Posterior vena cava (tissue), 2 donors: ENCODE results near the gene CLCN1. TPM values are rescaled to one million over a fixed set of nuclear protein-coding genes. Genes with fewer than 3 reads are reported as not detected.
A peak's percentile ranks its signal among the peaks of the same experiment; 100 is the strongest.

Experiments used
- DNase-seq: peaks from one replicate; pipeline ENCODE4 v3.0.0-alpha.2; 2020; ENCODE audit warnings: low spot score
- intact Hi-C, 2 donors: fragments of 100-400 bp; cut with DNase I; formaldehyde crosslinking; loops; one replicate each; pipeline versions ENCODE4 v1.14.1 to v1.14.2; 2022 to 2023
- total RNA-seq, 2 donors: library from RNA; stranded (reverse); fragmentation: NEBNext Ultra II Directional; extraction: Animal tissue kit (Norgen Biotek cat#: 25700); gene quantifications; one replicate each; pipeline ENCODE4 v1.2.1, GENCODE V29; 2021
- donor health status: DM: yes; HTN: yes; CAD: no.
- donor health status: DM: yes; HTN: yes; CAD: no.

The CLCN1 gene
- total RNA-seq, 2 donors from 2014 or later, result 0.05 TPM; not detected in 1

DNA sequence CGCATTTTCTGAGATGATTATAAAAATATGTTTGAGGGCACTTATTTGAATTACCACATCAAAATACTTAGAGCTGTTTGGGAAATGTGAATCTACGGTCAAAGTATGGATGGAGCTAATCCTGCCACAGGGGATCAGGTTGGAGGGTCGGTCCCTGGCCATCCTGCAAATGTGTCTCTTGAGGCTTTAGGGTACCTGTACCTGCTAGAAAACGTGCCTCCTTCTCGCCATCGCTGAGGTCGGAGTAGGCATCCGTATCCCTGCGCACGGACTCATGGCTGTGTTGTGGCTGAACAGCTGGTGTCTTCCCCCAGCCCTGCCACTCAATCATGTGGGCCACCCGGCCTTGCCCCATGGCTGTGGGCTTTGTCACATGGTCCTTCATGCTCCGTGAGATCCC, 42.7 kb downstream of the CLCN1 start:
- intact Hi-C loops, result no loop called here

DNA sequence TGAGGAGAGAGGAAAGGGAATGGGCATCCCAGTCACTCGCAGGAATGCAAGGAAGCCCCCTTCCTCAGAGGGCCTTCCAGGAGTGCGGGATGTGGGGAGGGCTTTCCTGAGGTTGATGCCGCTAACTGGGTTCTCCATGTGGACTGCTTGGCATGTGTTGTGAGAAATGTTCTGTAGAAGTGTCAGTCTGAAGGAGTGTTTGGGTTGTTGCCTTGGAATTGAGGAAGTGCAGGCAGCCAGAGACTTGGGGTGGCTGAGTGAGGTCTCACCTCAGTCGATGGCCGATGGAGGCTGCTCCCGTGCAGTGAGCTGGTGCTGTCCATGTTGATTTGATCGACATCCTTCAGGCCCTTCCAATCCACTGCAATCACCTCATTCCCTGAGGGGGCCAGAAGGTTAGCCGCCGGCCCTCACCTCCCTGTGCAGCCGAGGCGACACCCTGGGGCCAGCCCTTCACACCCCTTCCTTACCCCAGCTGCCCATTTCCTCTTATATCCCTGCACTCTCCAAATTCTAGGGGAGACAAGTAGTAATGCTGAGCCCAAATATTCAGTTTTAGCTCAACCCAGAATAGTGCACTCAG, 44.0 kb downstream of the CLCN1 start:
- intact Hi-C loops, result no loop called here
- no peak for DNase-seq

More for the DNA sequence above, 42.7 kb downstream of the CLCN1 start:
- DNase-seq, result no peak

DNA sequence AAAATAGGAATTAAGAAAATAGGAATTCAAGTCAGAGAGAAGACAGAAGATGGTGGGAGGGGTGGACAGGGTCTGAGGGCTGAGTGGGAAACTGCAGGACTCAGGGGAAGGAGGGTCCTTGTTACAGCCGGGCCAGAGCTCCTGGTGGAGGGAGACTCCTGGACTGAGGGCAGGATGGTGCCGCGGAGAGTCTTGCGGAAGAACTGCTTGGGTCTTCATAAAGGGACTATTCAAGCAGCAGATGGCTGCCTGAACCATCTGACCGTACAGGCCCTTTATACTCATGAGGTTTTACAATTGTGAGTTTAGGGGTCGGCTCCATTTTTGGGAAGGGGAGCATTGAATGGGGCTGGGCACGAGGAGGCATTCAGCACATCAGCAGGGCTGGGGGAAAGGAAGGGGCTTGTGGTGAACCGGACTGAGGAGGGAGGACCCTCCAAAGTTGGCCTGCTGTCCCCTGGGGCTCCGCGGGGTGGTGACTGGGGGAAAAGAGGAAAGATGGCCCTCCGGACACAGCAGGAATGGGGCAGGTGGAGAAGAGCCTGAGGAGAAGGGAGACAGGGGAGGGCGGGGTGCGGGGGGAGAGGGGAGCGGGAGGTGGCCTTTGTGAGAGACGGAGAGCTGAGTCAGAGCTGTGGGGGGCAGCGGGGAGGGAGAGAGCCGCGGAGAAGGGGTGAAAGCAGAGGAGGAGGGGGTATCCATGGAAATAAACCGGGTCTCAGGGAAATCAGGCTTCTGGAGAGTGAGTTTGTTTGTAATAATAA, 45.1 kb downstream of the CLCN1 start:
- intact Hi-C loops, result no loop called here
- DNase-seq, result no peak

DNA sequence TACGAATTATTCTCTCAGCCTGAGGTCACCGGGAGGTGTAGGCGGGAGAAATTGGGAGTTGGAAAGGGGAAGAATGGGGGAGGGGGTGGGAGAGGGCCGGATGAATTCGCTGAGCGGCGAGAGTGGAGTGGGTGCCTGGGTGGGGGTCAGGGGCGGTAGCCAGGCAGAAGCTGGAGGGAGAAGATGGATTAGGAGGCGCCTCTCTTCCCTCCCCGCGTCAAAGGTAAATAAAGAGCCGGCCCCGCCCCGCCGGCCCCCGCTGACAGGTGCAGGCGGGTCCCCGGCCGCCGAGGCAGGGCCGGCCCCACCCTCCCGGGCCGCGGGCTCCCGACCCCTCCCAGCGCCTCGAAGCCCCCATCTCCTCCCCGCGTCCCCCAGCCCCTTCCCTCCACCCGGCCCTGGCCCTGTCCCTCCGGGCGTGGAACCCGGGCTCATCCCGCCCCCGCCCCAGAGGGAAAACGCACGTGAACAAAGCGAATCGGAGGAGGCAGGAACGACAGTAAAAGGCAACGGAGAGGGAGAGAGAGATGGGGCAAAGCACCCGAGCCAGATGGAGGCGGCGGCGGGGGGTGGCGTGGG, 45.7 kb downstream of the CLCN1 start:
- DNase-seq, result no peak
- intact Hi-C loops, result no loop called here

DNA sequence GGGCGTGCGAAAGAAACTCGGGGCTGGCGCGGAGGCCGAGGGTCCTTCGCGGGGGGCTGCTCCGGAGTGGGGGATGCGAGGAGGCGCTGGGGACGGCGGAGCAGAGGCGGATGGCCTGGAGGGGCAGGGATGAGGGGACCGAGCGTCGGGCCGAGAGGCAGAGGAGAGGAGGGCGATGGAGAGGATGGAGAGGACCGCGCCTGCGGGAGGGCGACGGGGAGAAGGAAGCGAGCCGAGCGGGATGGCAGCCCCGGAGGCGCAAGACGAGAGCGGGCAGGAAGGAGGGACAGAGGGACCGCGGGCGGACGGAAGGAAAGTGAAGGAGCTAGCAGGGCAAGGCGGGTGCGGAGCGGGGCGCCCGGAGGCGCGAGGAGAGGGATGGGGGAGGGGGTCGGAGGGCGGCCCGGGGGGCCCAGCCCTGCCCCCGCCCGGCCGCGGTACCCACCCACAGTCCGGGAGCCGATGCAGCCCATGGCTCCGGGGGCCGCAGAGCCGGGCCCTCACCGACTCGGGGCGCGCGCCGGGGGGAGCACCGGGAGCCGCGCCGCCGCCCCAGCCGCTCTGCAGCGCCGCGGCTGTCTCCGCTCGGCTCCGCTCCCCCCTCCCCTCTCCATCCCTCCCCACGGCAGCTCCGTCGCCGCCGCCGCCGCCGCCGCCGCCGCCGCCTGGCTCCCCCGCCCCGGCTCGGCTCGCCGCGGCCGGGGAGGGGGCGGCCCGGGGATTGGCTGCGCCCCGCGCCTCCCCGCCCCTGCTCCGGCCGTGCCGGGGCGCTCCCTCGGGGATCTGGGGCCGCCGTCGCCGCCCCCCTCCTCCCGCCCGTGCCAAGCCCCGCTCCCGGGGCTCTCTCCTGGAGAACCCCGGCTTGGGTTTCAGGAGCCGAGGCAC, 46.5 kb downstream of the CLCN1 start, which contains the start of gene FAM131B:
TSS of gene FAM131B (minus strand) at position 583 of the 885 bp plus-strand sequence. CDS start at position 473, 110 bp downstream.
- intact Hi-C loops, result no loop called here
- no peak for DNase-seq

DNA sequence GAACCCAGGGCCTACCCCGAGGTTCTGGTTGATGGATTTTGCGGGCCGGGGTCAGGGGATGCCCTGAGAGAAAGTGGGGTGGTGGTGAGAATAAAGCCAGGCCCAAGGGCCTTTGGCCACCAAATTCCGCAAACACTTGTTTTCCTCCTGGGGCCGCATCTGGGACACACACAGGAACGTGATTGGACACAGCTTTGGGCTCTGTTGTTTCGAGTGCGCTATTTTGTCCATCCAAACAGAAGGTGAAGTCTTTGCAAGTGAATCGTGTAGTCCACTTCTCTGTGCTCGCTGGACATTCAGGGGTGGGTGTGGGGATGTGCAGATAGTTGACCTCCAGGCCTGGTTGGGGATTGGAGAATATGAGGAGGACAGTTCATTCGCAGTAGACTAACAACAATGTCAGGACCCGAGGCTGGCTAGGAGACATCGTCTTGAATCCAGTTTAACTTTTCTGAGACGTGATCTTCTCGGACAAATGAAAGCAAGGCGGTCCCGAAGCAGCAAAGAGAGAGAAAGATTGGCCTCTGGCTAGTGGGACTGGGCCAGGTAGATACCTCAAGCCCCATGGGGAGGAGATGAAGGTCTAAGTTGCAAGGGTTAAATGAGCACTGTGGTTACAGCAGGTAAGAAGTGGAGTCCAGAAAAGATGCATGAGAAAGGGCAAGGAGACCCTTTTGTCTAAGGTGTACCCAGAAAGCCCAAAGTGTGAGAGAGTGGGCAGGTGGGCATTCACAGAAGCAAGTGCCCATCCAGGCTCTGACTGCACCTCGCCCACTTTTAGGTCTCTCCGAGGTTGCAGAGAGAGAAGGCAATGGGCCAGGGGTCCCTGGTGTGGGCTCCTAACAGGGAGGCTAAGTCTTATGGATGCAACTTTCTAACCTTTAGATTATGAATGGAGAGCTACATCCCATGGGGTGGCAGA, 47.4 kb downstream of the CLCN1 start:
- intact Hi-C loops, result no loop called here
- no peak for DNase-seq

DNA sequence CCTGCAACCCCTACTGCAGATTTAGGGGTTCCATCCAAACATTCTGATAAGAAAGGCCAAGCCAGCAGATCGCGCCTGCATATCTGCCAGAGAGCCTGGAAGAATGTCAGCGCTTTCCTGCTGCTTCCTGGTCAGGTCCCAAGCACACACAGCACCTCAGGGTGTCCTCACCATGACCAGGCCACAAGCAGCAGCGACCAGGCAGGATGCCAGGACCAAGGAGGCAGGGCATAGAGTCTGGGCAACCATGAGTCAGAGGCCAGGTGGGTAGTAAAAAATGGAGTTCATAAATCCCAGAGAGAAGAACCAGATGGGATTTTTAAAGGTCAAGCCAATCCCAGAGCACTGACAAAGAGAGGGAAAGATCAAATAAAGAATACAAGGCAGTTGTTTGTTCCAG, 52.1 kb downstream of the CLCN1 start:
- DNase-seq, result no peak
- intact Hi-C loops, result no loop called here

DNA sequence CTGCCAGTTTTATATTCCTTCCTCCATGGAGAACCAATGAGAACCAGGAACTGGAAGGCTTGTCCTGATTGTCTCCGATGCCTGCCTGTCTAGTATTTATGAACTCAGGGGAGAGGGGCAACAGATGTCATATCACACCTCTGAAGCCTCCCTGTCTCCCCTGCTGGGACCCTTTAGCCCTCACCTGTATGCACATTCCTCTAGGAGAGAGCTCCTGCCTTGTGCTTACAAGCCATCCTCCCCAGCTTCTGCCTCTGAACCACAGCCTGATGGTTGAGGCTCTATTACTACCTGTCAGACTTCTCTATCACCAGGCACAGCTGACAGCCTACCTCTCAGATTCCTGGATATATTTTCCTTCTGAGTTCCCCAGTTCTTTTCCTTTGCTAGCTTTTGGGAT, 52.5 kb downstream of the CLCN1 start:
- DNase-seq, result no peak
- intact Hi-C loops, result no loop called here

DNA sequence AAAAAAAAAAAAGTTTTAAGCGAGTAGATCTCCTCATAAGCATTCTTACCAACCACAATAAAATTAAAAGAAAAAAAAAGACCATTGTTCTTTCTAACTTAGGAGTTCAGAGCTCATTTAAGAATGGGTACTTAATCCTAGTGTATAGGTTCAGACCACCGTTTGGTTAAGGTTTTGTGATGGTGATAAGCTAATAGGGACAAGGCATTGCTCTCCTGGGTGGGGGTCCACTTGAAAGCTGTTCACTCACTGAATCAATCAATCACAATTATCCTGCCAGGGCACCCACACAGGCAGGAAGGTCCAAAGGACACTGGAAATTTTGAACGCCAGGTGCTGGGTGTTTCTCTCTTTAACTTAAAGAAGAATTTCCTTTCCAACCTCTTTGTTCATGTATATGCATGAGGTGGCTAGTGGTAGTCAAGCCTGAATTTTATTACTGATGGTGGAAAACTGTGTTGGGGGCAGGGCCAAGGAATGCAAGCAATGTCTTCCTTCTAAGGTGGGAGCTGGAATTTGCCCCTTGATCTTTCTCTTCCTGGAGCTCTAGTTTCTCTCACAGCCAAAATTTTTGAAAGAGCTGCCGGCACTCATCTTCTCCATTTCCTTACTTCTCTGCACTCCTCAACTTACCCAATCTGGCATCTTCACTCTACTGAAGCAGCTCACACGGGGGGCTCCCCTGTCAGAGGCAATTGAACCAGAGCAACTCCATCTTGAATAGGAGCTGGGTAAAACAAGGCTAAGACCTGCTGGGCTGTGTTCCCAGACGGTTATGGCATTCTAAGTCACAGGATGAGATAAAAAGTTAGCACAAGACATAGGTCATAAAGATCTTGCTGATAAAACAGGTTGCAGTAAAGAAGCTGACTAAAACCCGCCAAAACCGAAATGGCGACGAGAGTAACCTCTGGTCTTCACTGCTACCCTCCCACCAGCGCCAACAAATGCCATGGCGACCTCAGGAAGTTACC, 54.1 kb downstream of the CLCN1 start:
- intact Hi-C loops, result no loop called here
- DNase-seq, result no peak

DNA sequence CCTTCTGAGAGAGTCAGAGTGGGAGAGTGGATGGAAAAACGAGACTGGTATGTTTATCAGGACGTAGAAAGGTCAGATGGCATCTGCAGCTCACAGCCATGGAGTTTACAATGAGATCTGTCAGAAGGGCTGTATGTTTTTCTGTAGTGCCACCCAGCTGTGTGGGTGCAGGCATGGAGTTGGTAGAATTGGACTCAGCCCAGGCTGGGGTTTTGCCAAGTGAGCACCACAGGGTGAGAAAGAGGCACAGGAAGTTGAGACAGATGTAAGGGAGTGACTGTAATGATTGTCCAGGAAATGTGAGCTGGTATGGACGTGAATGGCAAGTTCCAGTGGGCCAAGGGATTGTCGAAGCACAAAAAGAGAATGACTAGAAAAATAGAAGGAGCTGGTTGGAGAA, 56.2 kb downstream of the CLCN1 start:
- intact Hi-C loops, result no loop called here
- DNase-seq, result no peak

DNA sequence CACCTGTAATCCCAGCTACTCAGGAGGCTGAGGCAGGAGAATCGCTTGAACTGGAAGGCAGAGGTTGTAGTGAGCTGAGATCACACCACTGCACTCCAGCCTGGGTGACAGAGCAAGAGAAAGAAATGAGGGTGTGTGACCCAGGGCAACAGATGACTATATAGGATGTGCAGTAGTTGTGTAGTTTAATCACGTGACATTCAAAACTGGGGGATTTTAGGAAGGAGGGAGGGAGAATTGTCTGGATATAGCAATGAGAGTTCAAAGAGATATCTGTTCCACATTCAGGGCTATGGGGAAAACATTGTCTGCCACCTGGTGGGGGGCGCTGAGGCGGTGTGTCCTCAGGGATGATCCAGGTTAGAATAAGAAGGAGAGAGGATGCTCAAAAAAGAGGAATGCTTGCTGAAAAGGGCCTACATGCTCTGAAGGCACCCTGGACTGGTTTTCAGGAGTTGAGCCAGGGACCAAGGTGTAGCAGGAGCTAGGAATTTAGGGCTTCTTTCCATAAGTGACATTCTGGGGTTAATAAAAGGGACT, 57.4 kb downstream of the CLCN1 start:
- peak; percentile 15 for DNase-seq
- intact Hi-C loops, result no loop called here

DNA sequence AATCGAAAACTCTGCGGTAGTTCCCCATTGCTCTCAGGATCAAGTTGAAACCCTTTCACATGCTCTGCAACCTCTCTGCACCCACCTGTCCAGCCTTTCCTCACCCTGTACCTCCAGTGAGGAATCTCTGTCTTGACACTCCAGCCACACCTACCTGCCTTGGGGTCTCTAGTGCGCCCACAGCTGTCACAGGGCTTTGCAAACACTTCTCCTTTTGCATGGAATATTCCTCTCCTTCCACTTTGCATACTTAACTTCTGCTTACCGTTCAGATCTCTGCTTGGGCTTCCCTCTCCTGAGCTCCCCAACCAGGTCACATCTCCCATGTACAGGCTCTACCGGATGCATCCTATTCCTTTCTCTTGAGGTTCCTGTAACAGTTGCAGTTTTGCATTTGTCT, 58.6 kb downstream of the CLCN1 start:
- no peak for DNase-seq
- intact Hi-C loops, result no loop called here

DNA sequence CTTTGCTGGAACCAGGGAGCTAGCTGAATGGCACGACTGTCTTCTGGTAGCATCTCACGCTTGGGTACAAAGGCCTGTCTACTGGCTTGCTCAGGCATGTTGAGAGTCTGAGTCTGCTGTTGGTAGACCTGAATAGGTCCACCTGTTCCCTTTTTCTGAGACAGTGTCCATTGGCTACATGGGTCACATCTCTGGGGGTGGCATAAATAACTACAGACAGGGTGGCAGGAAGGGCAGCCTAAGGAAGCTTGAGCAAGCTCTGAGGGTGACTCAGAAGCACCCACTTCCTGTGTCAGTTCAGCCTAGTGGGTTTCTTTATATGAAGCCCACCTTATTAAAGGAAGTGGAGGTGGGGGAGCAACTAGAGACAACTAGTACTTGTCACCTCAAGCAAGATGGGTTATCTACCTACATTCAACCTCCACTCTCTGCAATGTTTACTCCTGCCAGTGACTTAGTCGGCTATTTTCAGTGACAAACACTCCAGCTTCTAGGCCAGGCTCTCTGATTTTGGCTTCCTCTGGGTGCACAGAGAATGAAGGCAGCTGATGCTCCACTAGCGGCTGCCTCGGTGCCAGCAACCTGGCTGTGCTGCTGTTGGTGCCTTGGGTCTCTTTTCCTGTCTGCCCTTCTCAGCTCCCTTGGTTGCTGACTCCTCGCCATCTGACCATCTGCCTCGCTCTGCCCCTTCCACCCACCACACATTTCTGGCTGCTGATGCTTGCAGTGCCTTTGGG, 59.6 kb downstream of the CLCN1 start:
- intact Hi-C loops, result loop anchor here in 1 of 2 donors (5.0 kb wide), 1 partner anchor 37 kb away; no protein-coding TSS in a partner anchor
- DNase-seq, result peak; percentile 46

DNA sequence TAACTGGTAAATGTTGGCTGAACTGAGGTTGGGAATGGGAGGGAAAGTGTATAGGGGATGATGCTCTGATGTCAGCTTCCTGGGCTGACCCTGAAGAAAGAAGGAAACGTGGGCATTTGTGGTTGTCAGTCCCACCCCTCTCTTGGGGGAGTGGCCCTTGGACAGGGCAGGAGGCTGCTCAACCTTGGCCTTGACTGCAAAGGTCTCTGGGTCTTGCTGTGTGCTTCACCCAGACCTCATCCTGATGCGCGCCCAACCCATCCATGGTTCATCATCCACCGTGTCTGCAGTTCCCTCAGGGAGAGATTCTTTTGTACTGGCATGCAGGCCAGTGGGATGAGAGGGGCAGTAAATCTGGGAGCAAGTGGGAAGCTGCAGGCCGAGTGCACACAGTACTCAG, 60.5 kb downstream of the CLCN1 start:
- peak; percentile 40 for DNase-seq
- intact Hi-C loops, result loop anchor here in 1 of 2 donors (5.0 kb wide), 1 partner anchor 36 kb away; no protein-coding TSS in a partner anchor

DNA sequence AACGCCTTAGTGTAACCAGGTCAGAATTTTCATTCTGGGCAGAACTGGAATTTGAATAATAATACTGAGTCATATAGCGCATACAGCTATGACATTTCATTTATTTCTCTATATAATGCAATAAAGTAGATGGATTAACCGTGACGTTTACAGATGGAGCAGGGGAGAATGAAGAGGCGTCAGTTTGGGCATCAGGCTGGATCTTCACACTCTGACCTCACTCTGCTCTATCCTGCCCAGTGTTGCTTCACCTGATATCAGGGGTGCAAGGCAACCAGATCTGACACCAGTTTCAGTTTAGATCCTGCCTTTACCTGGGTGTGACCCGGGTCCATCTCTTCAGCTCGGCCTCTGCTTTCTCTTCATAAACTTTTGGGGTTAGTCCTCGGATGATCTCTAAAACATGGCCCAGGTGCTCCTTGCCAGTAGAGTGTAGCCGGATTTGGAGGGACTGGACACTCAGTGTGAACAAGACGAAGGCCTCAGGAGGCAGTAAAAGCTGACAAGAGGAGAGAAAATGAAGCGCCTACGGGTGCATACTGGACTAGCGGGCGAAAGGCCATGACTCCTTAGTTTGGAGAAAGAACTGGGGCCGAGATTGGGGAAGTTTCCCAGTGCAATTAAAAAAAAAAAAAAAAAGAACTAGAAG, 63.8 kb downstream of the CLCN1 start:
- peak; percentile 50 for DNase-seq
- intact Hi-C loops, result loop anchor here in 1 of 2 donors (5.0 kb wide), 1 partner anchor 33 kb away; no protein-coding TSS in a partner anchor

DNA sequence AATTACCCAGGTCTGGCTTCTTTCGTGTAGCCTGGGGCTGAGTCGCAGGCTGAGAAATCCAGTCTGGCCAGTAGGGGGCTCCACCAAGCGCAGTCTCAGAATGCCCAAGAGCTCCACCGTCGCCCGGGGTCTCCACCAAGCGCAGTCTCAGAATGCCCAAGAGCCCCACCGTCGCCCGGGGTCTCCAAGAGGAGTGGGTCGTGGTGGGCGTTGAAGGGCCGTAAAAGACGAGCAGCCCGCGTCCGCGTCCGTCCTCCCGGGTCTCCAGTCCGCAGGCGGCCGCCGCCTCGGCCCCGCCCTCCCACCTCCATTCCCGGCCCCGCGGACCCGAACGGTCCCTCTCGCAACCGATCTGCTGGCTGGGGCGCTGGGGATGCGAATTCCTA, 64.3 kb downstream of the CLCN1 start:
- intact Hi-C loops, result no loop called here
- DNase-seq, result peak; percentile 97
